SK-N-MC (cell line): Measurements from ENCODE around the gene ADAMTS13.

Source experiments
- EZH2 ChIP-seq: fragments of 200-600 bp; sonication (generic); IDR thresholded peaks from one replicate; pipeline ENCODE4 v1.6.1; 2017; ENCODE audit warnings: antibody characterized with exemption
- FOXP2 ChIP-seq: optimal IDR thresholded peaks from 2 replicates; pipeline ENCODE3; 2011; ENCODE audit warnings: mild to moderate bottlenecking, moderate library complexity; ENCODE audit not compliant: insufficient read depth; ENCODE audit errors: extremely low read length, control extremely low read depth
- POLR2AphosphoS5 ChIP-seq: IDR thresholded peaks from 2 replicates; pipeline ENCODE4 v1.6.1; 2012; ENCODE audit warnings: mild to moderate bottlenecking, low read depth, low read length, borderline replicate concordance

DNA sequence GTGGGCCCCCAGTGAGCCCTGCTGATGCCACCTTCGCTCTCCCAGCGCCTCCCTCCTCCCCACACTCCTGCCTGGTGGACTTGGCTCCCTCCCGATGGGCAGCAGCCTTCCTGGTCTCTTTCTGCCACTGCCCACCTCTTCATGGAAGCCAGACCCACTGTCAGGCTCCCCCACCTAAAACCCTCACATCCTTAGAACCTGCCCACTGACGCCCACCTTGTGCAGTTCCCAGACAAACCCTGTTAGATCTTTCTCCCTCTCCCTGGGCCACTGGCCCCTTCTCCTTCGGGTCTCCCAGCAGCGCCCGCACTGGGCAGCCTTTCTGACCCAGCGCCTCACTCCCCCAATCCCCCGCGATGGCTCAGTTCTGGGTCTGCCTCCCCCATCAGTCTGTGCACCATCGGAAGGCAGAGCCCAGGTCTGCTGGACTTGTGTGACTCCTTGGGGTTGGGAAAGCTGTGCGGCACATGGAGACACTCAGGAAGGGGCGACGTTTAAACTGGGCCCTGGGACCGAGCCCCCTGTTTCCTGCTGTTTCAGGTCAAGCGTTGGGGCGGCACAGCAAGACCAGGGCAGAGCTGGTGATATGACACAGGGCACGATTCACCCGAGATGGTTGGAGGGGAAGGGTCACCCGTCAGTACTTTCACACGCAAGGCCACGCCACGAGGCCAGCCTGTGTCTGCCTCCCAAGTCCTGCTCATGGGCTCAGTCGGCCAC lies 85.2 kb downstream of the ADAMTS13 start:
- TF ChIP-seq EZH2: no peak
- TF ChIP-seq POLR2AphosphoS5: no peak
- TF ChIP-seq FOXP2: no peak
